ENCODE results near the gene GPR151. TPM values are rescaled to one million over a fixed set of nuclear protein-coding genes. Genes with fewer than 3 reads are reported as not detected.

The GPR151 gene
- total and polyA plus RNA-seq, 2 of the 13 experiments (the other 11 are each of a cell fraction or from before 2014, with no cell fraction given) = not detected

DNA sequence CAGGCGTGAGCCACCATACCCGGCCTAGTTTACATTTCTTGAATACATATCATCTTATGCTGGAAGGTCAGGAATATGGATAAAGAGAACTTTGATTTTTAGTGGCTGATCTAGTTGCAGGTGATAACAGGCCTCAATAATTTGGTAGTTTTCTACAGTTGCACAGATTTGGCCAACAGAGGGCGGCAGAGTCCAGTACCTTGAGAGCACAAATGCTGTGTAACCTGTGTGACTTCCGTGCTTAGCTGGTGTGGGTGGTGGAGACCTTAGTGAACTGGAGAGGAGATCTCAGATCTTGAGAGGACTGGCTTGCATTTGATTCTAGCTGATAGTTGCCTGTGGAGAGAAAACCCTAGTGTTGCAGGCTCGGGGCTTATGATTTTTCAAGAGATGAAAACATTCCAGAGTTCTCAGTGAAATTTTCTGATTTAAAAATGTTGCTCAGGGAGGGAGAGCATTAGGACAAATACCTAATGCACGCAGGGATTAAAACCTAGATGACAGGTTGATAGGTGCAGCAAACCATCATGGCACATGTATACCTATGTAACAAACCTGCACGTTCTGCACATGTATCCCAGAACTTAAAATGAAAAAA is 17.4 kb upstream of the GPR151 start:
- WGBS (ENCODE audit: low lambda C conversion rate) = 10% methylated on average over 7 of the region's 7 CpGs
- Histone ChIP-seq H4K20me1 (ENCODE audit: insufficient read depth, low read length) (no peaks in the 10 kb centered on the region), H3K9me3 (ENCODE audit: low read length) (no peaks in the 10 kb centered on the region), H3K36me3 (replicated peaks in 1 of 2; ENCODE audit: control insufficient read depth in 1 of 2, insufficient read depth in 2 of 2, low read length in 2 of 2) (no peaks in the 10 kb centered on the region), H3K27ac (ENCODE audit: extremely low read length, insufficient read depth, low read length) (no peak overlapping the region), H3K4me3 (replicated peaks in 1 of 3; ENCODE audit: insufficient read depth in 1 of 3, low read depth in 2 of 3, low read length in 3 of 3) (no peak overlapping the region), H3K27me3 (ENCODE audit: control insufficient read depth in 1 of 2, insufficient read depth in 2 of 2, low read length in 2 of 2) (no peaks in the 10 kb centered on the region), H3K79me2 (ENCODE audit: insufficient read depth, low read length) (no peaks in the 10 kb centered on the region), H3K9ac (ENCODE audit: insufficient read depth, low read depth, low read length) (no peak overlapping the region), H3K4me2 (ENCODE audit: low read depth, low read length) (0 out of 2 replicates have a peak overlapping the region, but pooled peaks have one; percentile 5), H2AFZ (ENCODE audit: low read length) (no peak overlapping the region), H3K4me1 (ENCODE audit: insufficient read depth, low read length) (no peaks in the 10 kb centered on the region)
- FAIRE-seq (peak; percentile 89), ATAC-seq (peak; percentile 97), DNase-seq (ENCODE audit: low spot score) (peak; percentile 66)
- in situ Hi-C loops (cut with HindIII; ENCODE audit: extremely low pct_ligation_motif_present, low pct_unique_long_range_greater_than_20kb) (no loop called here), intact Hi-C loops (cut with micrococcal nuclease; ENCODE audit: unreplicated experiment) (loop anchor here (1.0 to 10.0 kb wide), 3 partner anchors 433 to 1041 kb away; no protein-coding TSS in a partner anchor)
- ChIA-PET POLR2A (no interaction called here), CTCF (ENCODE audit: low intra/inter-chr PET ratio, low total read pairs) (interaction anchor here (0.8 kb wide), 2 partner anchors 9 to 432 kb away, joined by 3 to 5 read pairs; no protein-coding TSS in a partner anchor)
- no TSS peak for BruUV-seq (replicated peaks)
- TF ChIP-seq SMC3 (IDR thresholded peaks at IDR 0.05; ENCODE audit: low read length) (peak; percentile 50; the same call in 1 of the 2 replicates), ZNF282 (IDR thresholded peaks at IDR 0.05; ENCODE audit: partially characterized antibody) (no peak), RBFOX2 (IDR thresholded peaks at IDR 0.05; ENCODE audit: low read depth, low read length) (no peak), ATRX (CRISPR knock-in tag; IDR thresholded peaks at IDR 0.05; ENCODE audit: borderline replicate concordance) (no peak), ZNF264 (CRISPR knock-in tag; IDR thresholded peaks at IDR 0.05) (no peak), ZNF256 (CRISPR knock-in tag; conservative IDR thresholded peaks at IDR 0.05) (no peak), BCL6 (CRISPR knock-in tag; IDR thresholded peaks at IDR 0.05) (0 out of 2 replicates have a peak, but pooled peaks have one; percentile 12), SOX5 (CRISPR knock-in tag; IDR thresholded peaks at IDR 0.05; ENCODE audit: borderline replicate concordance) (no peak), RXRB (CRISPR knock-in tag; IDR thresholded peaks at IDR 0.05; ENCODE audit: borderline replicate concordance) (peak; percentile 21; the same call in 1 of the 2 replicates), ZNF546 (CRISPR knock-in tag; conservative IDR thresholded peaks at IDR 0.05) (no peak), ZNF761 (CRISPR knock-in tag; conservative IDR thresholded peaks at IDR 0.05) (no peak), GPN1 (CRISPR knock-in tag; IDR thresholded peaks at IDR 0.05; ENCODE audit: borderline replicate concordance) (no peak), ELF1 (CRISPR knock-in tag; IDR thresholded peaks at IDR 0.05) (peak; percentile 27; the same call in 1 of the 2 replicates), CHD4 (IDR thresholded peaks at IDR 0.05; ENCODE audit: borderline replicate concordance, low read length) (no peak), ZFYVE20 (CRISPR knock-in tag; IDR thresholded peaks at IDR 0.05; ENCODE audit: borderline replicate concordance, low read depth) (no peak), KDM2A (CRISPR knock-in tag; IDR thresholded peaks at IDR 0.05; ENCODE audit: borderline replicate concordance, low read depth) (no peak), STAG1 (CRISPR knock-in tag; IDR thresholded peaks at IDR 0.05) (peak; percentile 74), ZNF20 (CRISPR knock-in tag; IDR thresholded peaks at IDR 0.05) (no peak), CEBPB (IDR thresholded peaks at IDR 0.05; ENCODE audit: borderline replicate concordance, low read depth, low read length) (no peak)
- TF ChIP-seq, protein P1, sequence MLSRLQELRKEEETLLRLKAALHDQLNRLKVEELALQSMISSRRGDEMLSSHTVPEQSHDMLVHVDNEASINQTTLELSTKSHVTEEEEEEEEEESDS (CRISPR knock-in tag; IDR thresholded peaks at IDR 0.05; ENCODE audit: borderline replicate concordance) = no peak
- TF ChIP-seq, protein P2, sequence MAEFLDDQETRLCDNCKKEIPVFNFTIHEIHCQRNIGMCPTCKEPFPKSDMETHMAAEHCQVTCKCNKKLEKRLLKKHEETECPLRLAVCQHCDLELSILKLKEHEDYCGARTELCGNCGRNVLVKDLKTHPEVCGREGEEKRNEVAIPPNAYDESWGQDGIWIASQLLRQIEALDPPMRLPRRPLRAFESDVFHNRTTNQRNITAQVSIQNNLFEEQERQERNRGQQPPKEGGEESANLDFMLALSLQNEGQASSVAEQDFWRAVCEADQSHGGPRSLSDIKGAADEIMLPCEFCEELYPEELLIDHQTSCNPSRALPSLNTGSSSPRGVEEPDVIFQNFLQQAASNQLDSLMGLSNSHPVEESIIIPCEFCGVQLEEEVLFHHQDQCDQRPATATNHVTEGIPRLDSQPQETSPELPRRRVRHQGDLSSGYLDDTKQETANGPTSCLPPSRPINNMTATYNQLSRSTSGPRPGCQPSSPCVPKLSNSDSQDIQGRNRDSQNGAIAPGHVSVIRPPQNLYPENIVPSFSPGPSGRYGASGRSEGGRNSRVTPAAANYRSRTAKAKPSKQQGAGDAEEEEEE (CRISPR knock-in tag; IDR thresholded peaks at IDR 0.05; ENCODE audit: borderline replicate concordance) = no peak
- TF ChIP-seq, protein P3, sequence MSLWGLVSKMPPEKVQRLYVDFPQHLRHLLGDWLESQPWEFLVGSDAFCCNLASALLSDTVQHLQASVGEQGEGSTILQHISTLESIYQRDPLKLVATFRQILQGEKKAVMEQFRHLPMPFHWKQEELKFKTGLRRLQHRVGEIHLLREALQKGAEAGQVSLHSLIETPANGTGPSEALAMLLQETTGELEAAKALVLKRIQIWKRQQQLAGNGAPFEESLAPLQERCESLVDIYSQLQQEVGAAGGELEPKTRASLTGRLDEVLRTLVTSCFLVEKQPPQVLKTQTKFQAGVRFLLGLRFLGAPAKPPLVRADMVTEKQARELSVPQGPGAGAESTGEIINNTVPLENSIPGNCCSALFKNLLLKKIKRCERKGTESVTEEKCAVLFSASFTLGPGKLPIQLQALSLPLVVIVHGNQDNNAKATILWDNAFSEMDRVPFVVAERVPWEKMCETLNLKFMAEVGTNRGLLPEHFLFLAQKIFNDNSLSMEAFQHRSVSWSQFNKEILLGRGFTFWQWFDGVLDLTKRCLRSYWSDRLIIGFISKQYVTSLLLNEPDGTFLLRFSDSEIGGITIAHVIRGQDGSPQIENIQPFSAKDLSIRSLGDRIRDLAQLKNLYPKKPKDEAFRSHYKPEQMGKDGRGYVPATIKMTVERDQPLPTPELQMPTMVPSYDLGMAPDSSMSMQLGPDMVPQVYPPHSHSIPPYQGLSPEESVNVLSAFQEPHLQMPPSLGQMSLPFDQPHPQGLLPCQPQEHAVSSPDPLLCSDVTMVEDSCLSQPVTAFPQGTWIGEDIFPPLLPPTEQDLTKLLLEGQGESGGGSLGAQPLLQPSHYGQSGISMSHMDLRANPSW (CRISPR knock-in tag; IDR thresholded peaks at IDR 0.05; ENCODE audit: borderline replicate concordance) = no peak
